Left lung (tissue), 10 donors: ENCODE results near the gene CHCHD3. TPM values are rescaled to one million over a fixed set of nuclear protein-coding genes. Genes with fewer than 3 reads are reported as not detected.

Experiments used
- ATAC-seq: fragments of 200-7000 bp; cut with Tn5 transposase; one replicate; pipeline ENCODE4 v1.9.1; 2020; ENCODE audit warnings: moderate library complexity
- DNase-seq, 4 donors: peaks; one replicate each; pipeline ENCODE4 v3.0.0-alpha.2; 2013 to 2020
- H3K27ac ChIP-seq, 2 donors: fragments of 200-600 bp; sonication (generic) in 1 of 2; one replicate each; pipeline versions ENCODE4 v1.5.0 to v1.8.0; 2020 to 2021
- H3K27me3 ChIP-seq, 2 donors: fragments of 200-600 bp; sonication (generic) in 1 of 2; one replicate each; pipeline versions ENCODE4 v1.5.0 to v1.8.0; 2020 to 2021
- H3K36me3 ChIP-seq, 2 donors: fragments of 200-600 bp; sonication (generic) in 1 of 2; one replicate each; pipeline versions ENCODE4 v1.5.0 to v1.8.0; 2020 to 2021
- H3K4me1 ChIP-seq, 2 donors: fragments of 200-600 bp; one replicate each; pipeline ENCODE4 v1.8.0; 2021
- H3K4me3 ChIP-seq, 2 donors: fragments of 200-600 bp; sonication (generic) in 1 of 2; one replicate each; pipeline versions ENCODE4 v1.5.0 to v1.8.0; 2020 to 2021; ENCODE audit warnings: mild to moderate bottlenecking in 1 of 2
- H3K9me3 ChIP-seq, 2 donors: fragments of 200-600 bp; sonication (generic) in 1 of 2; one replicate each; pipeline versions ENCODE4 v1.5.0 to v1.8.0; 2020 to 2021
- CTCF ChIP-seq, 2 donors: fragments of 200-600 bp; sonication (generic) in 1 of 2; IDR thresholded peaks; one replicate each; pipeline versions ENCODE4 v1.5.0 to v1.8.0; 2021; ENCODE audit warnings: antibody characterized with exemption in 2 of 2
- intact Hi-C, 2 donors: fragments of 100-400 bp; cut with DNase I; formaldehyde crosslinking; loops; one replicate each; pipeline versions ENCODE4 v1.11.2 to v1.14.2; 2022
- polyA plus RNA-seq, 6 donors: library from polyadenylated mRNA; unstranded; fragments of 120-200 nt; gene quantifications; one replicate each; pipeline ENCODE4 v1.2.1, GENCODE V29; 2013; ENCODE audit not compliant: insufficient read length in 6 of 6
- total RNA-seq, 2 donors: library from RNA; stranded (reverse); fragmentation: NEBNext Ultra II Directional; extraction: Animal tissue kit (Norgen Biotek cat#: 25700); gene quantifications; one replicate each; pipeline ENCODE4 v1.2.1, GENCODE V29; 2021
- donor health status: DM: no; HTN: yes; CAD: no.
- donor health status: DM: no; HTN: no; CAD: no.

CHCHD3 gene
- total and polyA plus RNA-seq, 8 donors: 45.4 to 58.9 (median 54.5) TPM

- H3K27me3 ChIP-seq: no peaks in the 10 kb centered on the region
- intact Hi-C loops: no loop called here
- no peaks in the 10 kb centered on the region for H3K9me3 ChIP-seq
- H3K27ac ChIP-seq: no peak overlapping the region
- no peak for TF ChIP-seq CTCF (IDR thresholded peaks at IDR 0.05)
- ATAC-seq (no peak), DNase-seq (no peak)
- H3K4me3 ChIP-seq: no peak overlapping the region
- no peaks in the 10 kb centered on the region for H3K36me3 ChIP-seq
- H3K4me1 ChIP-seq: no peaks in the 10 kb centered on the region
Observed at GRCh38 chr7:133108023-133108422, 26.1 kb upstream of the CHCHD3 start.

- intact Hi-C loops: no loop called here
- Histone ChIP-seq H3K36me3 (no peaks in the 10 kb centered on the region), H3K27me3 (no peaks in the 10 kb centered on the region), H3K9me3 (no peaks in the 10 kb centered on the region), H3K4me1 (no peaks in the 10 kb centered on the region), H3K4me3 (no peak overlapping the region), H3K27ac (no peak overlapping the region)
- DNase-seq: no peak
- no peak for TF ChIP-seq CTCF (IDR thresholded peaks at IDR 0.05)
- peak; percentile 84 for ATAC-seq
Observed at GRCh38 chr7:133102276-133103060, 20.6 kb upstream of the CHCHD3 start.

GRCh38 chr7:133099633-133100286 is 17.9 kb upstream of the CHCHD3 start:
- ATAC-seq: no peak
- intact Hi-C loops: no loop called here
- H3K27me3 ChIP-seq: no peaks in the 10 kb centered on the region
- no peak overlapping the region for H3K4me3 ChIP-seq
- no peaks in the 10 kb centered on the region for H3K9me3 ChIP-seq
- H3K4me1 ChIP-seq: no peaks in the 10 kb centered on the region
- TF ChIP-seq CTCF (IDR thresholded peaks at IDR 0.05): no peak
- DNase-seq: no peak
- H3K27ac ChIP-seq: no peak overlapping the region
- no peaks in the 10 kb centered on the region for H3K36me3 ChIP-seq

- Histone ChIP-seq H3K36me3 (no peaks in the 10 kb centered on the region), H3K27me3 (no peaks in the 10 kb centered on the region), H3K9me3 (no peaks in the 10 kb centered on the region), H3K27ac (no peak overlapping the region), H3K4me3 (no peak overlapping the region), H3K4me1 (no peaks in the 10 kb centered on the region)
- no peak for ATAC-seq
- no peak for DNase-seq
- TF ChIP-seq CTCF (IDR thresholded peaks at IDR 0.05): no peak
- intact Hi-C loops: no loop called here
Observed at GRCh38 chr7:133095119-133095671, 13.3 kb upstream of the CHCHD3 start.

- TF ChIP-seq CTCF (IDR thresholded peaks at IDR 0.05): no peak
- no peak for DNase-seq
- Histone ChIP-seq H3K27ac (no peak overlapping the region), H3K36me3 (no peaks in the 10 kb centered on the region), H3K27me3 (no peaks in the 10 kb centered on the region), H3K9me3 (no peaks in the 10 kb centered on the region), H3K4me3 (no peak overlapping the region), H3K4me1 (no peaks in the 10 kb centered on the region)
- ATAC-seq: no peak
- intact Hi-C loops: no loop called here
Observed at GRCh38 chr7:133091943-133092464, 10.1 kb upstream of the CHCHD3 start.
